GM12892 (cell line): Measurements from ENCODE around the gene VAMP7.

Source experiments
- POLR2A ChIP-seq: IDR thresholded peaks from 2 replicates; pipeline ENCODE4 v1.6.1; 2011; ENCODE audit warnings: low read depth, low read length, control low read depth
- POLR2AphosphoS5 ChIP-seq: IDR thresholded peaks from 2 replicates; pipeline ENCODE4 v1.6.1; 2011; ENCODE audit warnings: low read depth, low read length, control low read depth

DNA sequence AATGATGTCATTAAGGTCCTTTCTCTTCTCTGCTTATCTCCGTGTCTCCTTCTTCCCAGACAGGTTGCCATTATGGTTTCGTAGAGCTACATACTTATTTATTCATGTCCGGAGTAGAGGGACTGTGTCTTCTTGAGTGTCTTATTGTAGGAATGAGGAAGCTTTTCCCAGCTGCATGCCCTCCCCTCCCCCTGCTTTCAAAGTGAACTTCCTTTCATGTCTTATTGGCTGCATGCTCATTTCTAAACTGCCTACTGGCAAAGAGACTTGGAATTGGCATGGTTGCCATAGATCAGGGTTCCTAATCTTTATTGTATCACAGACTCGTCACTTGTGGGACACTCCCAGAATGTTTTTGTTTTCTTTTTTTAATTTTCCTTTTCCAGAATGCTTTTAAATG is 15.4 kb downstream of the VAMP7 start:
- no peak for TF ChIP-seq POLR2AphosphoS5
- no peak for TF ChIP-seq POLR2A
